GM12801 (cell line): ENCODE results near the gene LGALS7.

Source experiments
- CTCF ChIP-seq: IDR thresholded peaks from one replicate; pipeline ENCODE4 v1.5.1; 2011; ENCODE audit warnings: control low read depth; ENCODE audit not compliant: insufficient read length; ENCODE audit errors: extremely low read depth

LGALS7 gene

GRCh38 chr19:38801359-38802095 lies 28.2 kb upstream of the LGALS7 start:
- no peak for TF ChIP-seq CTCF

GRCh38 chr19:38800577-38801347 lies 27.4 kb upstream of the LGALS7 start:
- TF ChIP-seq CTCF: no peak

- no peak for TF ChIP-seq CTCF
Observed at GRCh38 chr19:38799104-38799503, 25.8 kb upstream of the LGALS7 start.

- TF ChIP-seq CTCF: no peak
Observed at GRCh38 chr19:38796154-38796553, 22.8 kb upstream of the LGALS7 start.

- TF ChIP-seq CTCF: no peak
Observed at GRCh38 chr19:38795549-38795948, 22.2 kb upstream of the LGALS7 start.

GRCh38 chr19:38793671-38794070 lies 20.4 kb upstream of the LGALS7 start:
- TF ChIP-seq CTCF: no peak

GRCh38 chr19:38793177-38793576 lies 19.9 kb upstream of the LGALS7 start:
- no peak for TF ChIP-seq CTCF
